ENCODE data around the gene ZMYND8.

Gene ZMYND8

GRCh38 chr20:47175493-47175892 is 181.0 kb downstream of the ZMYND8 start:
- no peak overlapping the region for H3K4me3 ChIP-seq (ENCODE audit: low read depth in 1 of 2, low read length in 2 of 2)
- no peak overlapping the region for H3K9ac ChIP-seq (ENCODE audit: low read depth, low read length)
- H3K4me2 ChIP-seq (ENCODE audit: insufficient read depth, low read length) = no peak overlapping the region

GRCh38 chr20:47174456-47175243 is 181.8 kb downstream of the ZMYND8 start:
- no peaks in the 10 kb centered on the region for H4K20me1 ChIP-seq (ENCODE audit: insufficient read depth, low read length)
- ATAC-seq (ENCODE audit: insufficient read depth, low read depth) (no peak), DNase-seq (no peak)
- TF ChIP-seq EZH2 (IDR thresholded peaks at IDR 0.05; ENCODE audit: borderline replicate concordance, low read depth, low read length, severe bottlenecking) = no peak
- TF ChIP-seq CTCF (IDR thresholded peaks at IDR 0.05; ENCODE audit: borderline replicate concordance, extremely low read depth, low read length, poor library complexity, severe bottlenecking) = no peak
- H2AFZ ChIP-seq (ENCODE audit: low read depth, low read length) = no peak overlapping the region
- H3K4me3 ChIP-seq (ENCODE audit: low read depth in 1 of 2, low read length in 2 of 2) = no peak overlapping the region
- no peaks in the 10 kb centered on the region for H3K79me2 ChIP-seq (ENCODE audit: insufficient read depth, low read length)
- H3K36me3 ChIP-seq (ENCODE audit: insufficient read depth, low read length) = no peaks in the 10 kb centered on the region
- no peak overlapping the region for H3K27ac ChIP-seq (ENCODE audit: low read length)
- no peaks in the 10 kb centered on the region for H3K4me1 ChIP-seq (ENCODE audit: insufficient read depth, low read length)
- peaks cover 3% of the 10 kb centered on the region for H3K27me3 ChIP-seq (ENCODE audit: insufficient read depth, low read length, poor library complexity)
- no peaks in the 10 kb centered on the region for H3K9me3 ChIP-seq (ENCODE audit: insufficient read depth, low read length, severe bottlenecking)
- H3K4me2 ChIP-seq (ENCODE audit: insufficient read depth, low read length) = no peak overlapping the region
- H3K9ac ChIP-seq (ENCODE audit: low read depth, low read length) = no peak overlapping the region

More at GRCh38 chr20:47175493-47175892, 181.0 kb downstream of the ZMYND8 start:
- ATAC-seq (ENCODE audit: insufficient read depth, low read depth) (no peak), DNase-seq (no peak)
- H4K20me1 ChIP-seq (ENCODE audit: insufficient read depth, low read length) = no peaks in the 10 kb centered on the region
- H3K9me3 ChIP-seq (ENCODE audit: insufficient read depth, low read length, severe bottlenecking) = no peaks in the 10 kb centered on the region
- H3K27me3 ChIP-seq (ENCODE audit: insufficient read depth, low read length, poor library complexity) = peaks cover 3% of the 10 kb centered on the region
- H3K4me1 ChIP-seq (ENCODE audit: insufficient read depth, low read length) = no peaks in the 10 kb centered on the region
- H3K79me2 ChIP-seq (ENCODE audit: insufficient read depth, low read length) = no peaks in the 10 kb centered on the region
- H2AFZ ChIP-seq (ENCODE audit: low read depth, low read length) = no peak overlapping the region
- H3K36me3 ChIP-seq (ENCODE audit: insufficient read depth, low read length) = no peaks in the 10 kb centered on the region
- TF ChIP-seq EZH2 (IDR thresholded peaks at IDR 0.05; ENCODE audit: borderline replicate concordance, low read depth, low read length, severe bottlenecking) = no peak
- TF ChIP-seq CTCF (IDR thresholded peaks at IDR 0.05; ENCODE audit: borderline replicate concordance, extremely low read depth, low read length, poor library complexity, severe bottlenecking) = no peak
- no peak overlapping the region for H3K27ac ChIP-seq (ENCODE audit: low read length)

GRCh38 chr20:47173596-47174216 is 182.8 kb downstream of the ZMYND8 start:
- no peak for TF ChIP-seq EZH2 (IDR thresholded peaks at IDR 0.05; ENCODE audit: borderline replicate concordance, low read depth, low read length, severe bottlenecking)
- TF ChIP-seq CTCF (IDR thresholded peaks at IDR 0.05; ENCODE audit: borderline replicate concordance, extremely low read depth, low read length, poor library complexity, severe bottlenecking) = peak; percentile 26
- Histone ChIP-seq H3K79me2 (ENCODE audit: insufficient read depth, low read length) (no peaks in the 10 kb centered on the region), H3K9me3 (ENCODE audit: insufficient read depth, low read length, severe bottlenecking) (no peaks in the 10 kb centered on the region), H4K20me1 (ENCODE audit: insufficient read depth, low read length) (no peaks in the 10 kb centered on the region), H2AFZ (ENCODE audit: low read depth, low read length) (no peak overlapping the region), H3K27me3 (ENCODE audit: insufficient read depth, low read length, poor library complexity) (peaks cover 3% of the 10 kb centered on the region), H3K4me1 (ENCODE audit: insufficient read depth, low read length) (no peaks in the 10 kb centered on the region), H3K4me2 (ENCODE audit: insufficient read depth, low read length) (no peak overlapping the region), H3K36me3 (ENCODE audit: insufficient read depth, low read length) (no peaks in the 10 kb centered on the region), H3K9ac (ENCODE audit: low read depth, low read length) (no peak overlapping the region), H3K4me3 (ENCODE audit: low read depth in 1 of 2, low read length in 2 of 2) (no peak overlapping the region), H3K27ac (ENCODE audit: low read length) (no peak overlapping the region)
- DNase-seq = no peak
- no peak for ATAC-seq (ENCODE audit: insufficient read depth, low read depth)

All from DND-41 (cell line).